ENCODE results near the gene C9orf57. TPM values are rescaled to one million over a fixed set of nuclear protein-coding genes. Genes with fewer than 3 reads are reported as not detected.
"Not testable (repeated sequence)": the region's sequence is repeated elsewhere in the genome, so short reads cannot be mapped to it uniquely, and the experiment has no call there.

Gene C9orf57
- total RNA-seq, 2 donors from 2014 or later = not detected

- not testable (repeated sequence) for H3K27me3 Mint-ChIP-seq; ATAC-seq; H3K4me1 Mint-ChIP-seq; H3K9me3 ChIP-seq (ENCODE audit: control insufficient read depth, low read length, poor library complexity, severe bottlenecking); DNase-seq; H3K4me3 Mint-ChIP-seq; H3K36me3 Mint-ChIP-seq (ENCODE audit: low read depth); H3K27ac Mint-ChIP-seq
These were observed 52.7 kb downstream of the C9orf57 start for GRCh38 chr9:72007726-72008125.

- Mint-ChIP-seq H3K36me3 (ENCODE audit: low read depth) (no peaks in the 10 kb centered on the region), H3K27me3 (no peaks in the 10 kb centered on the region), H3K4me1 (no peaks in the 10 kb centered on the region), H3K4me3 (no peak overlapping the region), H3K27ac (no peak overlapping the region)
- no peaks in the 10 kb centered on the region for H3K9me3 ChIP-seq (ENCODE audit: control insufficient read depth, low read length, poor library complexity, severe bottlenecking)
- DNase-seq = no peak
- ATAC-seq = no peak
These were observed 53.9 kb downstream of the C9orf57 start for GRCh38 chr9:72006501-72006900.

GRCh38 chr9:72005451-72005850 is 55.0 kb downstream of the C9orf57 start:
- Mint-ChIP-seq H3K4me1 (no peaks in the 10 kb centered on the region), H3K27me3 (no peaks in the 10 kb centered on the region), H3K36me3 (ENCODE audit: low read depth) (no peaks in the 10 kb centered on the region), H3K27ac (no peak overlapping the region), H3K4me3 (no peak overlapping the region)
- no peaks in the 10 kb centered on the region for H3K9me3 ChIP-seq (ENCODE audit: control insufficient read depth, low read length, poor library complexity, severe bottlenecking)
- ATAC-seq = no peak
- no peak for DNase-seq

Other genes starting within 250 kb of the C9orf57 start
- gene ABHD17B, start 149.4 kb downstream of the C9orf57 start, total RNA-seq = 10 to 100 TPM in 1 of 2 donors, 1 to 10 TPM in 1; 9.1 to 15.9 TPM
- 1 to 10 TPM; 5.4 to 6.2 TPM for gene C9orf85, start 149.0 kb downstream of the C9orf57 start, total RNA-seq
- gene GDA, start 88.8 kb upstream of the C9orf57 start, total RNA-seq = not detected